A549 (cell line): ENCODE data around the gene UNC13B. TPM values are rescaled to one million over a fixed set of nuclear protein-coding genes. Genes with fewer than 3 reads are reported as not detected.

Experiments
- ATAC-seq, 2 experiments: fragments of 200-7000 bp in 1 of 2; fragments of >200 bp in 1 of 2; cut with Nextera tagmentation in 1 of 2; cut with Tn5 transposase in 1 of 2; 3 replicates each; pipeline versions ENCODE4 v1.8.0 to v1.9.1; 2018 to 2020; ENCODE audit warnings: mild to moderate bottlenecking in 1 of 2, moderate library complexity in 1 of 2
- CTCF ChIA-PET: fragments of 300-600 bp; sonication (Branson Sonifier 250); formaldehyde crosslinking; extraction: SDS; loops from one replicate; lab custom pipeline; 2021; ENCODE audit warnings: antibody characterized with exemption, inconsistent platforms; lab: Yijun Ruan, JAX
- POLR2A ChIA-PET: fragments of 350-600 bp; formaldehyde crosslinking; extraction: SDS; loops from one replicate; lab custom pipeline; 2021; ENCODE audit warnings: antibody characterized with exemption, inconsistent platforms; lab: Yijun Ruan, JAX
- DNase-seq, 2 experiments: peaks; one replicate each; pipeline versions ENCODE4 v3.0.0 to v3.0.0-alpha.2; 2011 to 2016; ENCODE audit warnings: low read depth in 1 of 2, low spot score in 1 of 2
- FAIRE-seq: peaks from 2 replicates; lab custom pipeline; 2011; peaks lifted over from hg19 to GRCh38; lab: Jason Lieb, UNC
- H3K27ac ChIP-seq, 2 experiments: fragments of >200 bp; sonication (Bioruptor Twin); formaldehyde crosslinking; 3 replicates each; pipeline ENCODE4 v1.5.1; 2016 to 2017
- H3K4me1 ChIP-seq: fragments of >200 bp; sonication (Bioruptor Twin); formaldehyde crosslinking; 3 replicates; pipeline ENCODE4 v1.6.1; 2016
- H3K4me2 ChIP-seq: fragments of >200 bp; sonication (Bioruptor Twin); formaldehyde crosslinking; 3 replicates; pipeline ENCODE4 v1.6.1; 2016
- H3K4me3 ChIP-seq: fragments of >200 bp; sonication (Bioruptor Twin); formaldehyde crosslinking; 3 replicates; pipeline ENCODE4 v1.5.1; 2016
- H3K9me3 ChIP-seq: fragments of >200 bp; sonication (Bioruptor Twin); formaldehyde crosslinking; 3 replicates; pipeline ENCODE4 v1.6.1; 2016
- CBX2 ChIP-seq: fragments of 200-600 bp; sonication (generic); IDR thresholded peaks from 2 replicates; pipeline ENCODE4 v1.6.1; 2016; ENCODE audit warnings: low read depth, mild to moderate bottlenecking, borderline replicate concordance
- CBX8 ChIP-seq: fragments of 200-600 bp; sonication (generic); IDR thresholded peaks from 2 replicates; pipeline ENCODE4 v1.6.1; 2016
- CHD2 ChIP-seq: fragments of 150-350 bp; IDR thresholded peaks from 2 replicates; pipeline ENCODE4 v1.6.1; 2014; ENCODE audit warnings: low read length; ENCODE audit not compliant: partially characterized antibody
- CTCF ChIP-seq: fragments of >200 bp; sonication (Bioruptor Twin); formaldehyde crosslinking; IDR thresholded peaks from 3 replicates; pipeline ENCODE4 v1.5.1; 2016
- EHF ChIP-seq: fragments of 250-450 bp; sonication (Bioruptor Pico); IDR thresholded peaks from 2 replicates; pipeline ENCODE4 v1.5.0; 2020; ENCODE audit warnings: mild to moderate bottlenecking
- EHMT2 ChIP-seq: fragments of 200-600 bp; sonication (generic); IDR thresholded peaks from 2 replicates; pipeline ENCODE4 v1.6.1; 2016; ENCODE audit warnings: antibody characterized with exemption, low read depth, mild to moderate bottlenecking, moderate library complexity
- EP300 ChIP-seq, 2 experiments: fragments of >200 bp; sonication (Bioruptor Twin); formaldehyde crosslinking; IDR thresholded peaks; 2 replicates in 1 of 2; 3 replicates in 1 of 2; pipeline ENCODE4 v1.6.1; 2016 to 2017
- FOSB ChIP-seq: fragments of 250-450 bp; sonication (Bioruptor Pico); IDR thresholded peaks from 2 replicates; pipeline ENCODE4 v1.5.0; 2020; ENCODE audit warnings: mild to moderate bottlenecking, moderate library complexity
- FOXS1 ChIP-seq: fragments of 250-450 bp; sonication (Bioruptor Pico); IDR thresholded peaks from 2 replicates; pipeline ENCODE4 v1.5.0; 2020; ENCODE audit warnings: mild to moderate bottlenecking, moderate library complexity
- GATA3 ChIP-seq: IDR thresholded peaks from 2 replicates; pipeline ENCODE4 v1.6.1; 2012; ENCODE audit warnings: borderline replicate concordance
- HES2 ChIP-seq: fragments of >200 bp; sonication (Bioruptor Twin); formaldehyde crosslinking; IDR thresholded peaks from 2 replicates; pipeline ENCODE4 v1.6.1; 2016
- JUN ChIP-seq, 2 experiments: fragments of >200 bp; sonication (Bioruptor Twin); formaldehyde crosslinking; IDR thresholded peaks; 2 replicates in 1 of 2; 3 replicates in 1 of 2; pipeline ENCODE4 v1.6.1; 2016 to 2017
- JUNB ChIP-seq: fragments of >200 bp; sonication (Bioruptor Twin); formaldehyde crosslinking; IDR thresholded peaks from 2 replicates; pipeline ENCODE4 v1.6.1; 2016
- MAZ ChIP-seq: fragments of 150-350 bp; IDR thresholded peaks from 2 replicates; pipeline ENCODE4 v1.6.1; 2014; ENCODE audit warnings: antibody characterized with exemption, low read depth, low read length, borderline replicate concordance
- NFE2L2 ChIP-seq: fragments of 150-350 bp; conservative IDR thresholded peaks from 2 replicates; pipeline ENCODE4 v1.6.1; 2014; ENCODE audit warnings: low read length
- NPAS2 ChIP-seq: fragments of 250-450 bp; sonication (Bioruptor Pico); IDR thresholded peaks from 2 replicates; pipeline ENCODE4 v1.8.0; 2022; ENCODE audit warnings: mild to moderate bottlenecking, moderate library complexity, borderline replicate concordance
- NR3C1 ChIP-seq: fragments of >200 bp; sonication (Bioruptor Twin); formaldehyde crosslinking; IDR thresholded peaks from 3 replicates; pipeline ENCODE4 v1.6.1; 2017
- POLR2A ChIP-seq: IDR thresholded peaks from 2 replicates; pipeline ENCODE4 v1.6.1; 2012; ENCODE audit warnings: mild to moderate bottlenecking, low read length
- POLR2AphosphoS2 ChIP-seq: conservative IDR thresholded peaks from 2 replicates; pipeline ENCODE4 v1.6.1; 2012; ENCODE audit warnings: low read length, improper control_type of control experiment, inconsistent platforms
- RCOR1 ChIP-seq: fragments of 150-350 bp; IDR thresholded peaks from 2 replicates; pipeline ENCODE4 v1.6.1; 2014; ENCODE audit warnings: antibody characterized with exemption, low read length, low read depth
- RFX5 ChIP-seq: fragments of 450-650 bp; IDR thresholded peaks from 2 replicates; pipeline ENCODE4 v1.7.1; 2014; ENCODE audit warnings: antibody characterized with exemption, mild to moderate bottlenecking, moderate library complexity
- RNF2 ChIP-seq: fragments of 200-600 bp; sonication (generic); IDR thresholded peaks from 2 replicates; pipeline ENCODE4 v1.6.1; 2016; ENCODE audit warnings: low read depth, mild to moderate bottlenecking, antibody characterized with exemption, moderate library complexity, borderline replicate concordance
- TFCP2L1 ChIP-seq: fragments of 250-450 bp; sonication (Bioruptor Pico); IDR thresholded peaks from 2 replicates; pipeline ENCODE4 v1.5.0; 2021; ENCODE audit warnings: mild to moderate bottlenecking
- ZC3H11A ChIP-seq: fragments of 450-650 bp; IDR thresholded peaks from 2 replicates; pipeline ENCODE4 v1.6.1; 2014; ENCODE audit warnings: antibody characterized with exemption, mild to moderate bottlenecking
- WGBS: methylation state at CpG from one replicate; pipeline ENCODE4 v1.1.6; 2017; ENCODE audit errors: missing lambda C conversion rate; 5-methylcytosine and 5-hydroxymethylcytosine counted together
- polyA plus RNA-seq, 4 experiments: library from polyadenylated mRNA; depleted of rRNA in 3 of 4; stranded (reverse); fragments of >200 nt; fragmentation: RNase III in 1 of 4; extraction: RNeasy Plus Mini Kit Qiagen cat#74134 plus additional on column Dnase treatment in 1 of 4; gene quantifications; 2 replicates in 3 of 4; 3 replicates in 1 of 4; pipeline ENCODE4 v1.2.3, GENCODE V29; 2011 to 2017
- TF ChIP-seq, protein P1 (sequence below): fragments of 250-450 bp; sonication (Bioruptor Pico); IDR thresholded peaks from 2 replicates; pipeline ENCODE4 v1.5.0; 2021; ENCODE audit warnings: mild to moderate bottlenecking, moderate library complexity, borderline replicate concordance

The UNC13B gene
- polyA plus RNA-seq, 2 of the 4 experiments (the other 2 are of a cell fraction): 9.9 to 17.8 TPM

- POLR2A ChIA-PET: no interaction called here
Measured at GRCh38 chr9:35168963-35169362, 7.2 kb downstream of the UNC13B start.

GRCh38 chr9:35172878-35173277 is 11.1 kb downstream of the UNC13B start:
- CTCF ChIA-PET: interaction anchor here (1.1 kb wide), 1 partner anchor 44 kb away, joined by 3 read pairs; no protein-coding TSS in a partner anchor
- 80% methylated on average over 2 of the region's 2 CpGs for WGBS

More at GRCh38 chr9:35168963-35169362, 7.2 kb downstream of the UNC13B start:
- ATAC-seq: no peak
- Histone ChIP-seq H3K27ac (no peak overlapping the region), H3K4me3 (no peak overlapping the region), H3K9me3 (no peaks in the 10 kb centered on the region), H3K4me1 (no peaks in the 10 kb centered on the region), H3K4me2 (no peak overlapping the region)
- no peak for FAIRE-seq
- TF ChIP-seq CHD2: no peak
- TF ChIP-seq POLR2AphosphoS2: no peak
- no peak for TF ChIP-seq EP300 (IDR thresholded peaks at IDR 0.05)
- TF ChIP-seq FOSB: no peak
- no peak for TF ChIP-seq EHF (CRISPR knock-in tag)
- no peak for TF ChIP-seq POLR2A
- no peak for TF ChIP-seq JUNB
- TF ChIP-seq GATA3: no peak
- TF ChIP-seq NPAS2 (CRISPR knock-in tag): no peak
- no peak for TF ChIP-seq ZC3H11A
- TF ChIP-seq JUN (IDR thresholded peaks at IDR 0.05): no peak
- no peak for TF ChIP-seq NR3C1
- TF ChIP-seq EHMT2: no peak
- no peak for TF ChIP-seq RFX5
- TF ChIP-seq NFE2L2: no peak
- TF ChIP-seq, protein P1, sequence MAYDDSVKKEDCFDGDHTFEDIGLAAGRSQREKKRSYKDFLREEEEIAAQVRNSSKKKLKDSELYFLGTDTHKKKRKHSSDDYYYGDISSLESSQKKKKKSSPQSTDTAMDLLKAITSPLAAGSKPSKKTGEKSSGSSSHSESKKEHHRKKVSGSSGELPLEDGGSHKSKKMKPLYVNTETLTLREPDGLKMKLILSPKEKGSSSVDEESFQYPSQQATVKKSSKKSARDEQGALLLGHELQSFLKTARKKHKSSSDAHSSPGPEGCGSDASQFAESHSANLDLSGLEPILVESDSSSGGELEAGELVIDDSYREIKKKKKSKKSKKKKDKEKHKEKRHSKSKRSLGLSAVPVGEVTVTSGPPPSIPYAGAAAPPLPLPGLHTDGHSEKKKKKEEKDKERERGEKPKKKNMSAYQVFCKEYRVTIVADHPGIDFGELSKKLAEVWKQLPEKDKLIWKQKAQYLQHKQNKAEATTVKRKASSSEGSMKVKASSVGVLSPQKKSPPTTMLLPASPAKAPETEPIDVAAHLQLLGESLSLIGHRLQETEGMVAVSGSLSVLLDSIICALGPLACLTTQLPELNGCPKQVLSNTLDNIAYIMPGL: no peak
- TF ChIP-seq CBX8: no peak
- CTCF ChIA-PET: interaction anchor here (1.2 kb wide), 1 partner anchor 11 kb away, joined by 3 read pairs; no protein-coding TSS in a partner anchor
- DNase-seq: no peak
- 82% methylated on average over 6 of the region's 6 CpGs for WGBS

GRCh38 chr9:35177520-35177919 is 15.7 kb downstream of the UNC13B start:
- no peak for ATAC-seq
- Histone ChIP-seq H3K27ac (no peak overlapping the region), H3K4me2 (no peak overlapping the region), H3K4me1 (peaks cover 30% of the 10 kb centered on the region), H3K9me3 (no peaks in the 10 kb centered on the region), H3K4me3 (no peak overlapping the region)
- no peak for TF ChIP-seq JUNB
- TF ChIP-seq CHD2: no peak
- no peak for TF ChIP-seq RCOR1
- no peak for TF ChIP-seq RNF2
- no peak for TF ChIP-seq EHMT2
- TF ChIP-seq FOXS1 (CRISPR knock-in tag): no peak
- TF ChIP-seq HES2: no peak
- no peak for TF ChIP-seq CTCF
- no peak for TF ChIP-seq CBX2
- TF ChIP-seq TFCP2L1: no peak
- FAIRE-seq: no peak
- POLR2A ChIA-PET: no interaction called here
- DNase-seq: no peak
- CTCF ChIA-PET: interaction anchor here (0.7 kb wide), 1 partner anchor 37 kb away, joined by 3 read pairs; no protein-coding TSS in a partner anchor

More at GRCh38 chr9:35172878-35173277, 11.1 kb downstream of the UNC13B start:
- TF ChIP-seq RFX5 (0 out of 2 replicates have a peak, but pooled peaks have one; percentile 39), MAZ (no peak)
- Histone ChIP-seq H3K4me3 (no peak overlapping the region), H3K9me3 (no peaks in the 10 kb centered on the region), H3K27ac (no peak overlapping the region), H3K4me2 (no peak overlapping the region), H3K4me1 (no peaks in the 10 kb centered on the region)
- FAIRE-seq (no peak), ATAC-seq (no peak), DNase-seq (no peak)
- POLR2A ChIA-PET: interaction anchor here (0.9 kb wide), 1 partner anchor 10 kb away, joined by 3 read pairs; no protein-coding TSS in a partner anchor
